Measurements from ENCODE around the gene HOXC13.

HOXC13 gene

DNA sequence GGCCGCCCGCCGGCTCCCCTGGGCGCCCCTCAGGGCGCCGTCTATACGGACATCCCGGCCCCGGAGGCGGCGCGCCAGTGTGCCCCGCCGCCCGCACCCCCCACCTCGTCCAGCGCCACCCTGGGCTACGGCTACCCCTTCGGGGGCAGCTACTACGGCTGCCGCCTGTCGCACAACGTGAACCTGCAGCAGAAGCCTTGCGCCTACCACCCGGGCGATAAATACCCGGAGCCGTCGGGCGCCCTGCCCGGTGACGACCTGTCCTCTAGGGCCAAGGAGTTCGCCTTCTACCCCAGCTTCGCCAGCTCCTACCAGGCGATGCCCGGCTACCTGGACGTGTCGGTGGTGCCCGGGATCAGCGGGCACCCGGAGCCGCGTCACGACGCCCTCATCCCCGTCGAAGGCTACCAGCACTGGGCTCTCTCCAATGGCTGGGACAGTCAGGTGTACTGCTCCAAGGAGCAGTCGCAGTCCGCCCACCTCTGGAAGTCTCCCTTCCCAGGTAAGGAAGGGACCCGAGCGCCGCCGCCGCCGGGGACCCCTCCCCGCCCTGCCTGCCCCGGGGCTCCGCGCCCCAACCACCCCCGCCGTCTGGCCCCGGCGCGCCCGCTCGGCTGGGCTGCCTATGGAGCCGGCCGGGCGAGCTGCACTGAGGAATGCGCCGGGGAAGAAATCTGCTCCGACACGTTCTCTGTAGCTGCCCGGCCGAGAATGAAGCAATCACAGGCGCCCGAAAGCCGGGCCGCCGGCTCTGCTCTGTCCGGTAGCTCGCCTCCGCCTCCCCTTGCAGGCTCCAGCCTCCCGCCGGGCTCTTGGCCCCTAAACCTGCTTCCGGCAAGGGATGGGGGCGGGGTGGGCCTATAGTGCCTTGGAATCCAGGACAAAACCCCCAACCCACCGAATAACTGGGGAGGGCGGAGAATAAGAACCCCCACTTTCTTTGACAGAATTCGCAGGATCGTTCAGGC lies 794 bp downstream of the HOXC13 start:
- DNase-seq, result no peak

DNA sequence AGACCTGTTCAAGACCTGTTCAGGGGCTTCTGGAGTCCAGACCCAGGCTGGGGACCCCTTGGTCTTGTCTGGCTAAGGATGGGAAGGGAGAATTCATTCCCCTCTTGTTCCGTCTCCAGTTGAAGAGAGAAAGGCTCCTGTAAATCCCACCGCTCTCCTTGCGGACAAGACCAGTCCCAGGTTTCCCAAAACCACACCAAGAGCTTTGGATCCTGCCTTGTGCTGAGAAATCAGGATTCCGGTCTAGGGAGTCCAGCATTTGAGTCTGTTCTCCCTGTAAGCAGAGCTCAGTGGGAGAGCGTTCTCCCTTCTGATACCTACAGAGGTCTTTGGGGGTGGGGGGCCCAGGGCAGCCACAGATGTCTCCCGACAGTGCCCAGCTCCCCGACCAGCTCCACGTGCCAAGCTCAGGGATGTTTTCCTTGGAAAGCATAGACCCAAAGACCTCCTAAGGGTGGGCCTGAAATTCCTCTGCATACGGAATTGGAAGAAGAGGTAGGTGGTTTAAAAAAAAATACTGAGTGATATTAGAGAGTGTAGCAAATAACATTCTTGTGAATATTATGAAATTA lies 1.9 kb downstream of the HOXC13 start:
- DNase-seq, result no peak

GRCh38 chr12:53941187-53941586 lies 2.6 kb downstream of the HOXC13 start:
- DNase-seq, result no peak

DNA sequence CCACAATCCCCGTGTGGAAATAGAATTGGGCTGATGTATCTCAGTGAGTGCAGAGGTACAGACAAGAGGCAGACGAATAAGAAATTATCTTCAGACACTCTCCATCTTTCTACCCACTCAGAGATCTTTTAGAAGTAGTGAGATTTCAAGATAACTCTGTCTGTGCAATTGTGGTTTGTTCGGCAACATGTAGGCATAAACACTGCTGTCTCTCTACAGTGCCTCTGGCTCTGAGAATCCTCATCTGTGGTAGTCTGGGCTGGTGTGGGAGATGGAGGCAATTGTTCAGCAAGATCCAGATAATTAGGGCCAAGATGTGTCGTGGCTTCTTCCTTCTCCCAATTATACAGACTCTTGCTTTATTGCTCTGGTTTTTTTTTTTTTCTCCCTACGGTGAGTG lies 3.1 kb downstream of the HOXC13 start:
- DNase-seq, result no peak

- DNase-seq, result no peak
Observed at GRCh38 chr12:53942467-53942997, 3.9 kb downstream of the HOXC13 start.

DNA sequence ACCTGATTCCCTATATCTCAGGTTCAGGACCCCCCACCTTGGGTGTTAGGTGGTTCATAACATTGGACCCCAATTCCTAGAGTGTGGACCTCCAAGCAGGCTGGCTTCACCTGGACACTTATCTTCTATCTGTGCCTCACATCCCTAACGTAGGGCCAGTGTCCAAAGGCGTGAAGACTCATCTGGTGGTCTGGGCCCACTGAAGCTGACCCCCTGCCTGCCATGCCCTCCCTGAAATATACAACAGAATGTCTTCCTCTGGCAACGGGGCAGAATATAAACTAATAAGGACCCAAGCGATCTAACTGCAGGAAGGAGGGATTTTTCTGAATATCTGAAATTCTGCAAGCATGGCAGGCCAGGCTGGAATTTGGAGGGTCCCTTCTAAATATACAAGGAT lies 5.6 kb downstream of the HOXC13 start:
- no peak for DNase-seq

DNA sequence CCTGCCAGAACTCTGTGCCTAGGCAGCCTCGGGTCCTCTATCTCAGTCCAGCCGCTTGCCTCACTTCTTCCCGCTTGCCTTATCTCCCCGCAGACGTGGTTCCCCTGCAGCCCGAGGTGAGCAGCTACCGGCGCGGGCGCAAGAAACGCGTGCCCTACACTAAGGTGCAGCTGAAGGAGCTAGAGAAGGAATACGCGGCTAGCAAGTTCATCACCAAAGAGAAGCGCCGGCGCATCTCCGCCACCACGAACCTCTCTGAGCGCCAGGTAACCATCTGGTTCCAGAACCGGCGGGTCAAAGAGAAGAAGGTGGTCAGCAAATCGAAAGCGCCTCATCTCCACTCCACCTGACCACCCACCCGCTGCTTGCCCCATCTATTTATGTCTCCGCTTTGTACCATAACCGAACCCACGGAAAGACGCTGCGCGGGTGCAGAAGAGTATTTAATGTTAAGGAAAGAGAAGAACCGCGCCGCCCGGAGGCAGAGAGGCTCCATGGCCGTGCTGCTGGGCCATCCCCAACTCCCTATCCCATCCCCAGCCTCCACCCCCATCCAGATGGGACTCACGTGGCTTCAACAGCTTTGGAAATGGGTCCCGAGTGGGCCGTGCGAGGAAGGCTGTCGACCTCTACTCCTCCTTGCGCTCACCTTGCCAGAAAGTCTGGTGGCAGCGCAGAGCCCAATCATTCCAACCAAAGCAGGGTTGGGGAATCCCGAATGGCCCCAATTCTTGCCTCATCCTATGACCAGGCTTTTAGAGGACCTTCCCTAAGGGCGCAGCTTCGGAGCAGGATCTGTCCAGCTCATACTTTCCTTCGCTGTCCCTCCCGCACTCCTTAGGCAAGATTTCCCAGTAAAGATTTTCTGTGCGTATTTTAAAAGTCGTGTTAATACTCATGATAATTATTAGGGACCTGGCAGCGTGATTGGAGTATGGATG lies 6.5 kb downstream of the HOXC13 start:
- no peak for DNase-seq

DNA sequence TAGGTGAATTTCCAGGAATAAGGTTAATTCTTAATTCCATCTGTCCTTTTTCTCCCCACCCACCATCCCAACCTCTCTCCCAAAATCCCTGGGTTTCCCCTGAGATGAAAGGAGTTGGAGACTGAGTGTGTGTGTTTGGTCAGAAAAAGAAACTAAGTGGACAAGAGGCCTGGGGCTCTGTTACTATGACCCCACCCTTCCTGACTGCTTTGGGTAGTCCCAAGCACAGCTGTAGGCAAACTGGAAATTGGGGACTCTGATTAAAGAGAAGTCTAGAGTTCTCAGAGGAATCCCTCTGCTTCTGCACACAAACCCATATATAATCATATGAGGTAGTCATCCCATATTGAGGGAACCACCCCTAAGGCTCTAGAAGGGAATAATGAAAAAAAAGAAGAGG lies 9.1 kb downstream of the HOXC13 start:
- no peak for DNase-seq

GRCh38 chr12:53948650-53949593 lies 10.3 kb downstream of the HOXC13 start:
- no peak for DNase-seq

GRCh38 chr12:53949631-53950436 lies 11.2 kb downstream of the HOXC13 start:
- no peak for DNase-seq

DNA sequence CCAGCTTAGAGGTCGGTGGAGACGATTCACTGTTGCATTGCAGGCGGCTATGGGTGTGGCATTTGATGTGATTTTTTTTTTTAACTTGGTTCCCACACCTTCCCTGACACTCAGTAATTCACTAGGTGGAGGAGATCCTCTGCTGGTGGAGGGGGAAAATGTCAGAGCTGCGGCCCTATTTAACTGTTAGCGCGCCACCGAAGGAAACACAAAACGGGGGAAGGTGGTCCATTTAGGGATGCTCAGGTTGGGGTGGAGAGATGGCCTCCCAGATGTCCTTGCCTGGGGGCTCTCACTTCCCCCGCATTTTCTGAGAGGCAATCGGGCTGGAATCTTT lies 11.8 kb downstream of the HOXC13 start:
- no peak for DNase-seq

DNA sequence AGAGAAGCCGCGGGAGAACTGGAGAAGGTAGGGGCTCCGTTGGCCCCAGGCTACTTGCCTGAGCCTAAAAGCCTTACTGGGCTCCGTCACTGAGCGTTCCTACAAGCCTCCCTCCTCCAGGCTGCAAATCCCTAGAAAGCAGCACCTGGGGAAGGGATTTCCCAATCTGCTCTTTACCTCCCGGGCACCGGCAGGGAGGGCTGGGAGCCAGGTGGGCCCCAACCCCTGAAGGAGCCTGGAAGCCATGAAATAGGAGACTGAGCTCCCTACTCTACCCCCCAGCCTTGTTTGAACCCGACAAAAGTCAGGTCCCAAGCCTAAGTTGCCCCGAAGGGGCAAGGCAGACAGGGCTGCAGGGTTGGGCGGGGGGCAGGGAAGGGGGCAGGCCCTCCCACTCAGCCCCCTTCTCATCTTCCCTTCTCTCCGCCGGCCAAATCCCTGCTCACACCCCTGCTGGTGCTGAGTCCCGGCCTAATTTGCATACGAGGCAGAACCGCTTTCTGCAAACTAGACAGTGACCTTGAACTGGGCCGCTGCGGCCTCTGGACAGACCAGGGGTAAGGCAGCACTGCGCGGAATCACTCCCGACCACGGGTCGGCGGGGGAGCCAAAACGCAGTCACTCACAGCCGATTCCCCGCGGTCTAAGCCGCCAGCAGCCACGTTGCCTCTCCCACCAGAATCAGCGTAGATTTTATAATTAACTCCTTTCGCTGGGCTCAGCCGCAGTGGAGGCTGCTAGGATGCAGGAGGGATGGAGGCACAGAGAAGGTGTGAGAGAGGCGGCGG lies 12.4 kb downstream of the HOXC13 start:
- no peak for DNase-seq

- no peak for DNase-seq
Observed at GRCh38 chr12:53951577-53952334, 13.1 kb downstream of the HOXC13 start.

DNA sequence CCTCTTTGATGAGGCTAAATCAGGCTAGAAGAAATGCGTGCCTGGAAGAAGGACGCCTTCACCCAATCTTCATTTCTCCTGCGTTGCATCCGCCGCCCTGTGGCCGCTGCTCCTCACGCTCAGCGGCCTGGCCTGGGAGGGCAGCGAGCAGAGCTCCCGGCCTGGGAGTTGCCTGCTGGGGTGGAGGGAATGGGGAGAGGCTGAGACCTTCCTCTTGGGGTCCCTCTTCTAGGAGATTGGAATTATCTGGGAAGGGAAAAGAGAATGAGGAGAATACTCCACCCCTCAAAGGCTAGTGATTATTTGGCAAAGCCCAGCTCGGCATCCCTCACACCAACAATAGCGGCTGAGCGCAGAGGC lies 13.7 kb downstream of the HOXC13 start:
- DNase-seq, result no peak

DNA sequence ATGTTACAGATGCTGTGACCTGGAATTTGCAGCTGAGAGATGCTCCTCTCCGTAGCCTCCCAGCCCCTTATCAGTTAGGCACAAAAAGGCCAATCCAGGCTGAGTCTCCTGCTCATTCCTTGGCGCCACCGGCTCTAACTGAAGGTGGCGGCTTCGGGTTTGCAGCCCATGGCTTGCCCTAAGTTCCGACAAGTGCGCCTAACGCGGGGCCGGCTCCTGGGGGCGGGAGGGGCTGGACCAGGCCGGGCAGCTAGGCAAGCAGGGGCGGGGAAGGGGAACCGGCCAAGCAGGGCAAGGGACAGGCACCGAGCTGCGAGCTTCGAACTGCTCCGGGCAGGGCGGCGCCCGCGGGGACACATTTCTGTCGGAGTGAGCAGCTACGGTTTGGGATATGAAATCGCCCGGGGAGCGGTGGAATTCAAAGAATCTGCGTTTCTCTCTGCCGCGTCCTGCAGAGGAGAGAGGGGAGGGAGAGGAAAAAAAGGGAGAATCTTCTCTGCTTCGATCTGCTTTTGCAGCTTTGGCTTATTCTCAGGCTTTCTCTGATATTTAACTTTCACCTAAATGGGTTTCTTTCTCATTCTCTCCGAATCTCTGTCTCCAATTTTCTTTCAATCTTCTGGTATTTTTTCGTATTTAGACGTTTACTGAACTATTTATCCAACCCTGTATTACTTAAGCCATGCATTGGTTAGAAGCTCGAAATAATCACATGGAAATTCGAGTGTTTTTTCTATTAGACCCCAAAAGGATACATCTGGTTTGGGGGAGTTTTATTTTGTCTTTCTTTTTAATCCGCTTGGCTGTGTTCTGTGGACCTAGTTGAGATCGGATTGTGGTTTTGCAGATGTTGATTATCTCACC lies 14.5 kb downstream of the HOXC13 start:
- DNase-seq, result no peak

- DNase-seq, result no peak
Observed at GRCh38 chr12:53953831-53954693, 15.4 kb downstream of the HOXC13 start.

DNA sequence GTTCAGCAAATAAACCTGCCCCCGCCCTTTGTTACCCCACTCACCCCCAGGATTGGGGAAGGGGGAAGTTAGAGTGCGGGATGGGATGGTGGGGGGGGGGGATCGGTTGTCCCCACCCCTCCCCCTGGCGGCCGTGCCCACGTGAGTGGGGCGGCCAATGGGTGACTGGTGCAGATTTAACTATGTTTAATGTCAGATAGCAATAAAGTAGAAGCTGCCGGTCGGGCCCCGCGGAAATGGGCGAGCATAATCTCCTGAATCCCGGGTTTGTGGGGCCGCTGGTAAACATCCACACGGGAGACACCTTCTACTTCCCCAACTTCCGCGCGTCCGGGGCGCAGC lies 16.0 kb downstream of the HOXC13 start, which contains the start of gene HOXC12:
TSS of gene HOXC12 (plus strand) at position 210 of the 342 bp plus-strand sequence. CDS start at position 237, 27 bp downstream.
- no peak for DNase-seq

Data from T1000 (cell line).